Panc1 (cell line): ENCODE data around the gene ZHX3. TPM values are rescaled to one million over a fixed set of nuclear protein-coding genes. Genes with fewer than 3 reads are reported as not detected.

Source experiments
- ATAC-seq: fragments of 200-7000 bp; cut with Tn5 transposase; 2 replicates; pipeline ENCODE4 v1.9.1; 2020; ENCODE audit warnings: mild to moderate bottlenecking, moderate library complexity
- BruUV-seq: library from RNA; stranded (reverse); fragments of 400-500 nt; replicated peaks from 2 replicates; lab custom pipeline; 2021; lab: Mats Ljungman, UMichigan
- CTCF ChIA-PET: fragments of 300-600 bp; sonication (Branson Sonifier 250); formaldehyde crosslinking; loops from one replicate; lab custom pipeline; 2022; ENCODE audit warnings: antibody characterized with exemption; lab: Charles Lee
- POLR2A ChIA-PET: fragments of 300-600 bp; sonication (Branson Sonifier 250); formaldehyde crosslinking; loops from one replicate; lab custom pipeline; 2022; ENCODE audit warnings: antibody characterized with exemption; lab: Charles Lee
- DNase-seq: peaks from one replicate; pipeline ENCODE4 v3.0.0-alpha.2; 2010; ENCODE audit warnings: low read depth, low spot score
- H3K27ac ChIP-seq: 2 replicates; pipeline ENCODE4 v1.5.1; 2011; ENCODE audit warnings: mild to moderate bottlenecking, low read length, inconsistent platforms
- H3K27me3 ChIP-seq: fragments of 200-500 bp; sonication (Bioruptor generic); 2 replicates; pipeline ENCODE4 v1.6.0; 2014; ENCODE audit warnings: low read length, inconsistent platforms; ENCODE audit not compliant: control insufficient read depth, insufficient read depth
- H3K36me3 ChIP-seq: fragments of 200-500 bp; sonication (Bioruptor generic); 2 replicates; pipeline ENCODE4 v1.5.1; 2014; ENCODE audit warnings: inconsistent platforms, mild to moderate bottlenecking, low read length, moderate library complexity; ENCODE audit not compliant: control insufficient read depth, insufficient read depth
- H3K4me1 ChIP-seq: 2 replicates; pipeline ENCODE4 v1.5.1; 2011; ENCODE audit warnings: inconsistent platforms, mild to moderate bottlenecking, low read length, moderate library complexity; ENCODE audit not compliant: control insufficient read depth, insufficient read depth
- H3K4me3 ChIP-seq, 2 experiments: 2 replicates each; pipeline ENCODE4 v1.5.1; 2011 to 2012; ENCODE audit warnings: low read depth in 2 of 2, low read length in 2 of 2, mild to moderate bottlenecking in 2 of 2, inconsistent platforms in 1 of 2, moderate library complexity in 1 of 2
- H3K9me3 ChIP-seq: fragments of 200-500 bp; sonication (Bioruptor generic); 2 replicates; pipeline ENCODE4 v1.5.1; 2014; ENCODE audit warnings: low read depth, mild to moderate bottlenecking, inconsistent platforms, low read length, moderate library complexity; ENCODE audit not compliant: control insufficient read depth, insufficient read depth
- CTCF ChIP-seq: fragments of 450-650 bp; IDR thresholded peaks from 2 replicates; pipeline ENCODE4 v1.5.1; 2017; ENCODE audit warnings: mild to moderate bottlenecking
- POLR2AphosphoS5 ChIP-seq: IDR thresholded peaks from 2 replicates; pipeline ENCODE4 v1.6.1; 2012; ENCODE audit warnings: mild to moderate bottlenecking, low read depth, low read length, moderate library complexity
- REST ChIP-seq, 2 experiments: IDR thresholded peaks; 2 replicates each; pipeline ENCODE4 v1.6.1; 2011 to 2012; ENCODE audit warnings: low read depth in 2 of 2, control low read depth in 1 of 2, low read length in 1 of 2, mild to moderate bottlenecking in 1 of 2, moderate library complexity in 1 of 2; ENCODE audit not compliant: insufficient read depth in 1 of 2
- SIN3A ChIP-seq: IDR thresholded peaks from 2 replicates; pipeline ENCODE4 v1.6.1; 2012; ENCODE audit warnings: low read depth, mild to moderate bottlenecking, low read length, moderate library complexity, borderline replicate concordance; ENCODE audit not compliant: insufficient read depth
- TCF7L2 ChIP-seq: IDR thresholded peaks from 2 replicates; pipeline ENCODE4 v1.6.1; 2011; ENCODE audit warnings: mild to moderate bottlenecking, low read depth, low read length, inconsistent platforms
- in situ Hi-C: cut with HindIII; loops from 2 replicates; pipeline ENCODE4 v1.10.0; 2016; ENCODE audit warnings: low sequenced_read_pairs, low pct_unique_long_range_greater_than_20kb
- intact Hi-C: fragments of 100-400 bp; cut with micrococcal nuclease; formaldehyde crosslinking; loops from one replicate; pipeline ENCODE4 v1.10.0; 2022; ENCODE audit not compliant: unreplicated experiment
- total RNA-seq: library from RNA; stranded (reverse); gene quantifications from one replicate; pipeline ENCODE4 v1.2.1, GENCODE V29; 2021; ENCODE audit not compliant: unreplicated experiment

Gene ZHX3
- total RNA-seq, 1 experiment from 2014 or later: 19.8 TPM

GRCh38 chr20:41268402-41268801, 49.1 kb downstream of the ZHX3 start:
- H3K4me1 ChIP-seq: no peaks in the 10 kb centered on the region
- ChIA-PET CTCF (no interaction called here), POLR2A (interaction anchor here (0.6 kb wide), 1 partner anchor 1599 kb away, joined by 15 read pairs; no protein-coding TSS in a partner anchor)
- no peak overlapping the region for H3K4me3 ChIP-seq
- BruUV-seq: no TSS peak
- no peak overlapping the region for H3K27ac ChIP-seq
- intact Hi-C loops: no loop called here
- ATAC-seq (no peak), DNase-seq (no peak)
- H3K36me3 ChIP-seq: no peaks in the 10 kb centered on the region
- H3K27me3 ChIP-seq: no peaks in the 10 kb centered on the region
- no peaks in the 10 kb centered on the region for H3K9me3 ChIP-seq
- TF ChIP-seq REST (IDR thresholded peaks at IDR 0.05; ENCODE audit: insufficient read depth in 1 of 2, low read depth in 2 of 2, low read length in 1 of 2) (no peak), SIN3A (no peak), CTCF (no peak), POLR2AphosphoS5 (no peak), TCF7L2 (no peak)
- in situ Hi-C loops: no loop called here

GRCh38 chr20:41265938-41266337, 51.6 kb downstream of the ZHX3 start:
- no peak for TF ChIP-seq CTCF
- TF ChIP-seq TCF7L2: no peak
- TF ChIP-seq POLR2AphosphoS5: no peak
- no peak for TF ChIP-seq REST (IDR thresholded peaks at IDR 0.05; ENCODE audit: insufficient read depth in 1 of 2, low read depth in 2 of 2, low read length in 1 of 2)
- no peak for TF ChIP-seq SIN3A
- Histone ChIP-seq H3K36me3 (no peaks in the 10 kb centered on the region), H3K9me3 (no peaks in the 10 kb centered on the region), H3K27ac (no peak overlapping the region), H3K4me3 (no peak overlapping the region), H3K27me3 (no peaks in the 10 kb centered on the region), H3K4me1 (no peaks in the 10 kb centered on the region)
- BruUV-seq: no TSS peak
- ATAC-seq (no peak), DNase-seq (no peak)
- CTCF ChIA-PET: interaction anchor here (0.7 kb wide), 1 partner anchor 532 kb away, joined by 12 read pairs; no protein-coding TSS in a partner anchor
- intact Hi-C loops (no loop called here), in situ Hi-C loops (no loop called here)
- POLR2A ChIA-PET: no interaction called here
